A549 (cell line): ENCODE data around the gene NCOA5. TPM values are rescaled to one million over a fixed set of nuclear protein-coding genes. Genes with fewer than 3 reads are reported as not detected.
A peak's percentile ranks its signal among the peaks of the same experiment; 100 is the strongest.

Experiments
- ATAC-seq, 2 experiments: fragments of 200-7000 bp in 1 of 2; fragments of >200 bp in 1 of 2; cut with Nextera tagmentation in 1 of 2; cut with Tn5 transposase in 1 of 2; 3 replicates each; pipeline versions ENCODE4 v1.8.0 to v1.9.1; 2018 to 2020; ENCODE audit warnings: mild to moderate bottlenecking in 1 of 2, moderate library complexity in 1 of 2
- CTCF ChIA-PET: fragments of 300-600 bp; sonication (Branson Sonifier 250); formaldehyde crosslinking; extraction: SDS; loops from one replicate; lab custom pipeline; 2021; ENCODE audit warnings: antibody characterized with exemption, inconsistent platforms; lab: Yijun Ruan, JAX
- POLR2A ChIA-PET: fragments of 350-600 bp; formaldehyde crosslinking; extraction: SDS; loops from one replicate; lab custom pipeline; 2021; ENCODE audit warnings: antibody characterized with exemption, inconsistent platforms; lab: Yijun Ruan, JAX
- DNase-seq, 2 experiments: peaks; one replicate each; pipeline versions ENCODE4 v3.0.0 to v3.0.0-alpha.2; 2011 to 2016; ENCODE audit warnings: low read depth in 1 of 2, low spot score in 1 of 2
- FAIRE-seq: peaks from 2 replicates; lab custom pipeline; 2011; peaks lifted over from hg19 to GRCh38; lab: Jason Lieb, UNC
- H3K27ac ChIP-seq, 2 experiments: fragments of >200 bp; sonication (Bioruptor Twin); formaldehyde crosslinking; 3 replicates each; pipeline ENCODE4 v1.5.1; 2016 to 2017
- H3K4me1 ChIP-seq: fragments of >200 bp; sonication (Bioruptor Twin); formaldehyde crosslinking; 3 replicates; pipeline ENCODE4 v1.6.1; 2016
- H3K4me2 ChIP-seq: fragments of >200 bp; sonication (Bioruptor Twin); formaldehyde crosslinking; 3 replicates; pipeline ENCODE4 v1.6.1; 2016
- H3K4me3 ChIP-seq: fragments of >200 bp; sonication (Bioruptor Twin); formaldehyde crosslinking; 3 replicates; pipeline ENCODE4 v1.5.1; 2016
- H3K9me3 ChIP-seq: fragments of >200 bp; sonication (Bioruptor Twin); formaldehyde crosslinking; 3 replicates; pipeline ENCODE4 v1.6.1; 2016
- ATOH8 ChIP-seq: fragments of 250-450 bp; sonication (Bioruptor Pico); IDR thresholded peaks from 2 replicates; pipeline ENCODE4 v1.5.0; 2020; ENCODE audit warnings: low read depth, mild to moderate bottlenecking, moderate library complexity
- BCL3 ChIP-seq: fragments of >200 bp; sonication (Bioruptor Twin); formaldehyde crosslinking; IDR thresholded peaks from 3 replicates; pipeline ENCODE4 v1.6.1; 2016
- CBX8 ChIP-seq: fragments of 200-600 bp; sonication (generic); IDR thresholded peaks from 2 replicates; pipeline ENCODE4 v1.6.1; 2016
- CHD2 ChIP-seq: fragments of 150-350 bp; IDR thresholded peaks from 2 replicates; pipeline ENCODE4 v1.6.1; 2014; ENCODE audit warnings: low read length; ENCODE audit not compliant: partially characterized antibody
- CTCF ChIP-seq: fragments of >200 bp; sonication (Bioruptor Twin); formaldehyde crosslinking; IDR thresholded peaks from 3 replicates; pipeline ENCODE4 v1.5.1; 2016
- E2F6 ChIP-seq: IDR thresholded peaks from 2 replicates; pipeline ENCODE4 v1.6.1; 2012; ENCODE audit warnings: low read depth, borderline replicate concordance
- EHMT2 ChIP-seq: fragments of 200-600 bp; sonication (generic); IDR thresholded peaks from 2 replicates; pipeline ENCODE4 v1.6.1; 2016; ENCODE audit warnings: antibody characterized with exemption, low read depth, mild to moderate bottlenecking, moderate library complexity
- FOSL2 ChIP-seq, 2 experiments: fragments of 450-650 bp in 1 of 2; fragments of >200 bp in 1 of 2; sonication (Bioruptor Twin) in 1 of 2; formaldehyde crosslinking; IDR thresholded peaks; 2 replicates each; pipeline versions ENCODE4 v1.5.0 to v1.6.1; 2016 to 2020; ENCODE audit warnings: mild to moderate bottlenecking in 1 of 2, moderate library complexity in 1 of 2
- GATA3 ChIP-seq: IDR thresholded peaks from 2 replicates; pipeline ENCODE4 v1.6.1; 2012; ENCODE audit warnings: borderline replicate concordance
- HEYL ChIP-seq: fragments of 250-450 bp; sonication (Bioruptor Pico); IDR thresholded peaks from 2 replicates; pipeline ENCODE4 v1.8.0; 2021; ENCODE audit warnings: mild to moderate bottlenecking, moderate library complexity
- HMGXB4 ChIP-seq: fragments of 250-450 bp; sonication (Bioruptor Pico); IDR thresholded peaks from 2 replicates; pipeline ENCODE4 v1.5.0; 2021; ENCODE audit warnings: mild to moderate bottlenecking, moderate library complexity, borderline replicate concordance
- HOXB13 ChIP-seq: fragments of 250-450 bp; sonication (Bioruptor Pico); IDR thresholded peaks from 2 replicates; pipeline ENCODE4 v1.5.0; 2020; ENCODE audit warnings: low read depth, mild to moderate bottlenecking, moderate library complexity
- JUN ChIP-seq, 2 experiments: fragments of >200 bp; sonication (Bioruptor Twin); formaldehyde crosslinking; IDR thresholded peaks; 2 replicates in 1 of 2; 3 replicates in 1 of 2; pipeline ENCODE4 v1.6.1; 2016 to 2017
- JUNB ChIP-seq: fragments of >200 bp; sonication (Bioruptor Twin); formaldehyde crosslinking; IDR thresholded peaks from 2 replicates; pipeline ENCODE4 v1.6.1; 2016
- MAZ ChIP-seq: fragments of 150-350 bp; IDR thresholded peaks from 2 replicates; pipeline ENCODE4 v1.6.1; 2014; ENCODE audit warnings: antibody characterized with exemption, low read depth, low read length, borderline replicate concordance
- MYC ChIP-seq: IDR thresholded peaks from 2 replicates; pipeline ENCODE4 v1.6.1; 2012; ENCODE audit warnings: mild to moderate bottlenecking, inconsistent platforms, low read length, improper control_type of control experiment, borderline replicate concordance
- RAD21 ChIP-seq, 2 experiments: fragments of >200 bp in 1 of 2; sonication (Bioruptor Twin) in 1 of 2; formaldehyde crosslinking in 1 of 2; IDR thresholded peaks in 1 of 2; conservative IDR thresholded peaks in 1 of 2; 2 replicates in 1 of 2; 3 replicates in 1 of 2; pipeline ENCODE4 v1.6.1; 2012 to 2018; ENCODE audit warnings: inconsistent platforms in 1 of 2
- REST ChIP-seq: fragments of 200-600 bp; sonication (generic); IDR thresholded peaks from 2 replicates; pipeline ENCODE4 v1.6.1; 2016; ENCODE audit warnings: antibody characterized with exemption, mild to moderate bottlenecking, moderate library complexity
- SREBF2 ChIP-seq: fragments of 450-650 bp; IDR thresholded peaks from 2 replicates; pipeline ENCODE4 v1.6.1; 2014; ENCODE audit warnings: mild to moderate bottlenecking, moderate library complexity
- WGBS: methylation state at CpG from one replicate; pipeline ENCODE4 v1.1.6; 2017; ENCODE audit errors: missing lambda C conversion rate; 5-methylcytosine and 5-hydroxymethylcytosine counted together
- polyA plus RNA-seq, 4 experiments: library from polyadenylated mRNA; depleted of rRNA in 3 of 4; stranded (reverse); fragments of >200 nt; fragmentation: RNase III in 1 of 4; extraction: RNeasy Plus Mini Kit Qiagen cat#74134 plus additional on column Dnase treatment in 1 of 4; gene quantifications; 2 replicates in 3 of 4; 3 replicates in 1 of 4; pipeline ENCODE4 v1.2.3, GENCODE V29; 2011 to 2017

The NCOA5 gene
- polyA plus RNA-seq, 2 of the 4 experiments (the other 2 are of a cell fraction) = 27.2 to 28.0 TPM

- no peaks in the 10 kb centered on the region for H3K9me3 ChIP-seq
- WGBS = 20% methylated on average over 7 of the region's 7 CpGs
- FAIRE-seq (no peak), ATAC-seq (no peak), DNase-seq (no peak)
- ChIA-PET POLR2A (no interaction called here), CTCF (interaction anchor here (0.9 to 2.7 kb wide), 7 partner anchors 8 to 146 kb away, joined by 3 to 16 read pairs (median 4); no protein-coding TSS in a partner anchor)
- no peak for TF ChIP-seq FOSL2 (IDR thresholded peaks at IDR 0.05)
- TF ChIP-seq FOSL2 (CRISPR knock-in tag; IDR thresholded peaks at IDR 0.05) = no peak
- TF ChIP-seq HOXB13 (CRISPR knock-in tag) = no peak
- TF ChIP-seq CHD2 = no peak
- TF ChIP-seq E2F6 = no peak
- TF ChIP-seq RAD21 (conservative IDR thresholded peaks at IDR 0.05 in 1 of 2, IDR thresholded peaks at IDR 0.05 in 1 of 2) = no peak
- no peak for TF ChIP-seq JUNB
- no peak for TF ChIP-seq ATOH8 (CRISPR knock-in tag)
- TF ChIP-seq SREBF2 = no peak
- no peak for TF ChIP-seq BCL3
- no peak for TF ChIP-seq CBX8
- TF ChIP-seq CTCF = no peak
- TF ChIP-seq HMGXB4 (CRISPR knock-in tag) = no peak
- no peak for TF ChIP-seq JUN (IDR thresholded peaks at IDR 0.05)
- no peak for TF ChIP-seq GATA3
- no peak for TF ChIP-seq MYC
- no peak overlapping the region for H3K27ac ChIP-seq
- H3K4me1 ChIP-seq = no peaks in the 10 kb centered on the region
- no peak overlapping the region for H3K4me2 ChIP-seq
- H3K4me3 ChIP-seq = no peak overlapping the region
Measured at GRCh38 chr20:46028110-46028509, 61.7 kb downstream of the NCOA5 start.

GRCh38 chr20:46027245-46027853, 62.4 kb downstream of the NCOA5 start:
- CTCF ChIA-PET = interaction anchor here (0.9 to 2.7 kb wide), 9 partner anchors 9 to 280 kb away, joined by 3 to 16 read pairs (median 4); no protein-coding TSS in a partner anchor
- DNase-seq (peak; percentile 42 to 55), FAIRE-seq (no peak)

More at GRCh38 chr20:46027245-46027853, 62.4 kb downstream of the NCOA5 start:
- Histone ChIP-seq H3K9me3 (no peaks in the 10 kb centered on the region), H3K4me3 (no peak overlapping the region), H3K27ac (no peak overlapping the region), H3K4me2 (no peak overlapping the region), H3K4me1 (no peaks in the 10 kb centered on the region)
- WGBS = 4% methylated on average over 4 of the region's 4 CpGs
- TF ChIP-seq EHMT2 (peak; percentile 77; the same call in 1 of the 2 replicates), MAZ (no peak), REST (peak; percentile 98), HEYL (no peak)
- ATAC-seq = peak; percentile 20 to 21; a peak in 2 of 6 replicates
- POLR2A ChIA-PET = no interaction called here
